Activated naive CD8-positive, alpha-beta T cell treated with anti-CD3 and anti-CD28 coated beads, Interleukin-2, amount 10 ng/mL, durations not matched to agents 7 days and 5 days (primary cell): Measurements from ENCODE around the gene MAP10. TPM values are rescaled to one million over a fixed set of nuclear protein-coding genes. Genes with fewer than 3 reads are reported as not detected.

Source experiments
- ATAC-seq: fragments of 150-1000 bp; cut with Tn5 transposase; one replicate; pipeline ENCODE4 v1.10.0; 2021; ENCODE audit warnings: low read depth, moderate library complexity
- POLR2A ChIA-PET: fragments of 350-600 bp; sonication (Branson Sonifier 250); formaldehyde crosslinking; loops from one replicate; lab custom pipeline; 2021; ENCODE audit warnings: antibody characterized with exemption; lab: Charles Lee
- DNase-seq: peaks from one replicate; pipeline ENCODE4 v3.0.0; 2021
- H3K27ac Mint-ChIP-seq: one replicate; pipeline ENCODE4 v1.8.0; 2022; ENCODE audit warnings: mild to moderate bottlenecking, mixed read lengths
- H3K27me3 Mint-ChIP-seq: one replicate; pipeline ENCODE4 v1.8.0; 2022; ENCODE audit warnings: mild to moderate bottlenecking, moderate library complexity, mixed read lengths
- H3K36me3 Mint-ChIP-seq: one replicate; pipeline ENCODE4 v1.8.0; 2021; ENCODE audit warnings: mild to moderate bottlenecking, mixed read lengths
- H3K4me1 Mint-ChIP-seq: one replicate; pipeline ENCODE4 v1.8.0; 2021; ENCODE audit warnings: mixed read lengths
- H3K4me3 Mint-ChIP-seq: one replicate; pipeline ENCODE4 v1.8.0; 2022; ENCODE audit warnings: mild to moderate bottlenecking, moderate library complexity, mixed read lengths
- H3K9me3 Mint-ChIP-seq: one replicate; pipeline ENCODE4 v1.8.0; 2021; ENCODE audit warnings: mixed read lengths
- total RNA-seq, 2 experiments: library from RNA; stranded (reverse); gene quantifications; one replicate each; pipeline ENCODE4 v1.2.3, GENCODE V29; 2021

The MAP10 gene
- total RNA-seq, 2 experiments from 2014 or later, result 4.0 to 4.5 TPM

DNA sequence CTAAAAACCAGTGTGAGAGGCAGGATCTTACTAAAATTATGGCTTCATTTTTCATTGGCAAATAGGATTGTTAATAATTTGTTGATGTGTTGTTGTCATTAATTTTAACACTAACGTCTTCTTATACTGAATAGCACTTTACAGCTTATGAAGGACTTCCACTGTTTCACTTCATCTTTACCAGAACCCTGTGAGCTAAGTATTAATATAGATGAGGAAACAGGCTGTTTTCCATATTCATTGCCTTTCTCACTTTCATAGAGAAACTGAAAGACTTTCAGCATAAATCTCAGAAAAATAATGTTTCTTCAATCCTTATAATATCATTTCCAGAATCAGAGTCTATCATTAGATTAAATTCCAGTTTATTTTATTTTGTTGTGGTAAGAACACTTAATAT lies 8.5 kb downstream of the MAP10 start:
- Mint-ChIP-seq H3K27me3 (peaks cover 2% of the 10 kb centered on the region), H3K36me3 (peaks cover 3% of the 10 kb centered on the region), H3K4me3 (no peak overlapping the region), H3K27ac (no peak overlapping the region), H3K4me1 (no peaks in the 10 kb centered on the region), H3K9me3 (peaks cover 3% of the 10 kb centered on the region)
- ATAC-seq (no peak), DNase-seq (no peak)
- POLR2A ChIA-PET, result no interaction called here

DNA sequence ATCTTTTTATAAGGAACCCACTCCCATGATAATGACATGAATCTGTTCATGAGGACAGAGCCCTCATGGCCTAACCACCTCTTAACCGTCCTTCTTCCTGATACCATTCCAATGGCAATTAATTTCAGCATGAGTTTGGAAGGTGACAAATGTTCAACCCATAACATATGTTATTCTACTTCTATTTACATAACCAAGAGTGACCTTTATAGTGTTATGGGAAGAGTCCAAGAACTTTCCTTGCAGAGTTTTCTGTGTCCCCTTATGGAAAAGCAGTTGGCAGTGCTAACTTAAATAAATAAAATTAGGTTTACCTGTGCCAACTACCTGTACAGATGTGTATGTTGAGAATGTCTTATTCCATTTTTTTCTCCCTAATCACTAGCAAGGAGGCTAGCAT lies 11.1 kb downstream of the MAP10 start:
- Mint-ChIP-seq H3K4me1 (no peaks in the 10 kb centered on the region), H3K36me3 (peaks cover 1% of the 10 kb centered on the region), H3K27ac (no peak overlapping the region), H3K9me3 (peaks cover 3% of the 10 kb centered on the region), H3K4me3 (no peak overlapping the region), H3K27me3 (no peaks in the 10 kb centered on the region)
- ATAC-seq, result no peak
- DNase-seq, result no peak
- POLR2A ChIA-PET, result no interaction called here

DNA sequence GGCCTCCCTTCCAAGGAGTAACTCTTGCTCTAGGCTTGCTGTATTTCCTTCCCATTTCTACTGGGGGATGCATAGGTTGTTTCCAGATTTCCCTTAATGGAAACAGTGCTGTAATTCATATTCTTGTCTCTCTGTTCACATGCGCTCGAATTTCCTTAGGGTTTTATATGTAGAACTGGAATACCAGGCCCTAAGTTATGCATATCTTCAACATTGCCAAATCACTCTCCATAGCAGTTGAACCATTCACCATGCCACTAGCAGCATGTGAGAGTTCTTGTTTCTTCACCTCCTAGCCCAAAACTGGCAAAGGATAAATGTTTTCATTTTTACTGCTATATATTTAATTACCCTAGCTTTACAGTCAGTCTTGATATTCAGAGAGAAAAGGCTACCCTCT lies 12.8 kb downstream of the MAP10 start:
- Mint-ChIP-seq H3K36me3 (no peaks in the 10 kb centered on the region), H3K9me3 (peaks cover 3% of the 10 kb centered on the region), H3K27ac (no peak overlapping the region), H3K4me1 (no peaks in the 10 kb centered on the region), H3K4me3 (no peak overlapping the region), H3K27me3 (no peaks in the 10 kb centered on the region)
- no peak for ATAC-seq
- POLR2A ChIA-PET, result no interaction called here
- no peak for DNase-seq

- Mint-ChIP-seq H3K4me3 (no peak overlapping the region), H3K27me3 (no peaks in the 10 kb centered on the region), H3K9me3 (no peaks in the 10 kb centered on the region), H3K36me3 (no peaks in the 10 kb centered on the region), H3K4me1 (no peaks in the 10 kb centered on the region), H3K27ac (no peak overlapping the region)
- ATAC-seq (no peak), DNase-seq (no peak)
- POLR2A ChIA-PET, result no interaction called here
Observed at GRCh38 chr1:232820431-232820830, 15.2 kb downstream of the MAP10 start.

GRCh38 chr1:232822530-232822929 lies 17.3 kb downstream of the MAP10 start:
- H3K36me3 Mint-ChIP-seq, result no peaks in the 10 kb centered on the region
- no peak overlapping the region for H3K4me3 Mint-ChIP-seq
- no peak for DNase-seq
- no peaks in the 10 kb centered on the region for H3K4me1 Mint-ChIP-seq
- no peak overlapping the region for H3K27ac Mint-ChIP-seq
- POLR2A ChIA-PET, result no interaction called here
- ATAC-seq, result no peak
- H3K27me3 Mint-ChIP-seq, result no peaks in the 10 kb centered on the region
- H3K9me3 Mint-ChIP-seq, result no peaks in the 10 kb centered on the region

GRCh38 chr1:232826318-232826717 lies 21.1 kb downstream of the MAP10 start:
- Mint-ChIP-seq H3K9me3 (no peaks in the 10 kb centered on the region), H3K27me3 (peaks cover 5% of the 10 kb centered on the region), H3K4me3 (no peak overlapping the region), H3K4me1 (no peaks in the 10 kb centered on the region), H3K36me3 (no peaks in the 10 kb centered on the region), H3K27ac (no peak overlapping the region)
- no peak for DNase-seq
- no peak for ATAC-seq
- POLR2A ChIA-PET, result no interaction called here

GRCh38 chr1:232830661-232831060 lies 25.4 kb downstream of the MAP10 start:
- POLR2A ChIA-PET, result no interaction called here
- H3K27ac Mint-ChIP-seq, result no peak overlapping the region
- peaks cover 11% of the 10 kb centered on the region for H3K27me3 Mint-ChIP-seq
- DNase-seq (no peak), ATAC-seq (no peak)
- no peaks in the 10 kb centered on the region for H3K4me1 Mint-ChIP-seq
- H3K36me3 Mint-ChIP-seq, result no peaks in the 10 kb centered on the region
- H3K4me3 Mint-ChIP-seq, result no peak overlapping the region
- H3K9me3 Mint-ChIP-seq, result no peaks in the 10 kb centered on the region

GRCh38 chr1:232831895-232832294 lies 26.7 kb downstream of the MAP10 start:
- Mint-ChIP-seq H3K36me3 (no peaks in the 10 kb centered on the region), H3K27ac (no peak overlapping the region), H3K27me3 (peaks cover 14% of the 10 kb centered on the region), H3K4me3 (no peak overlapping the region), H3K4me1 (no peaks in the 10 kb centered on the region), H3K9me3 (no peaks in the 10 kb centered on the region)
- no peak for DNase-seq
- POLR2A ChIA-PET, result no interaction called here
- ATAC-seq, result no peak

DNA sequence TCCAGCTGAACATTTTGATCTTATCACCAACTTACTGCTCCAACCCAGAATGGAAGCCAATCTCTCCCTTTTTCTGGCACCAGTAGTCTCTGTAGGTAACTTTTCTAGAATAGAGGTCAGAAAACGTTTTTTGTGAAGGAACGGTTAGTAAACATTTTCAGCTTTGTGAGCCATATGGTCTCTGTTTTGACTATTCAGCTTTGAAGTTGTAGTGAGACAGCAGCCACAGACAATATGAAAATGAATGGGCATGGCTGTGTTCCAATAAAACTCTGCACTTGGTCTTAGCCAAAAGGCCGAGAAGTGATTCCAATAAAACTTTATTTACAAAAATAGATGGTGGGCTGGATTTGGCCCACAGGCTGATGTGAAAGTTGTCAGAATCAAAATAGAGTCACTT lies 28.9 kb downstream of the MAP10 start:
- H3K36me3 Mint-ChIP-seq, result no peaks in the 10 kb centered on the region

DNA sequence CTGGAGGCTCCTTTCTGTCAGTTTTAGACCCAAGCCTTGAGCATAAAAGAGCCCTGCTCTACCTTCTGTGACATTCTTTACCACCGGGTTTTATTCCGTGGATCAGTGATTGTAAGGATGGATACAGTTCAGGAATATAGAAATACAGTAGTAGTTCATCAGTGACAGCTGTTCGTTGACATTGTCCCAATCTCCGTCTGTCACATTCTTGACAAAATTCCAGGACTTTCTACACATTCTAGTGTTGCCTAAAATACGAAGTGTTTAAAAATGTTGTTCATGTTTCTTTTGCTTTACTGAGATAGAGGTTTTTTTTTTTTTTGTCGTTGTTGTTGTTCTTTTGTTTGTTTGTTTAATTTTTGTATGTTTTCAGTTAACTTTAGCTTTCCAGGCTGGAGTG lies 29.9 kb downstream of the MAP10 start:
- POLR2A ChIA-PET, result no interaction called here
- ATAC-seq, result no peak
- no peak overlapping the region for H3K27ac Mint-ChIP-seq
- no peaks in the 10 kb centered on the region for H3K9me3 Mint-ChIP-seq
- no peaks in the 10 kb centered on the region for H3K36me3 Mint-ChIP-seq
- no peak for DNase-seq
- H3K27me3 Mint-ChIP-seq, result peaks cover 10% of the 10 kb centered on the region
- H3K4me1 Mint-ChIP-seq, result no peaks in the 10 kb centered on the region
- H3K4me3 Mint-ChIP-seq, result no peak overlapping the region

More for the DNA sequence above, 28.9 kb downstream of the MAP10 start:
- POLR2A ChIA-PET, result no interaction called here
- Mint-ChIP-seq H3K4me3 (no peak overlapping the region), H3K27ac (no peak overlapping the region), H3K4me1 (no peaks in the 10 kb centered on the region), H3K9me3 (no peaks in the 10 kb centered on the region), H3K27me3 (peaks cover 9% of the 10 kb centered on the region)
- ATAC-seq (no peak), DNase-seq (no peak)

- Mint-ChIP-seq H3K36me3 (peaks cover 1% of the 10 kb centered on the region), H3K4me3 (no peak overlapping the region), H3K27ac (no peak overlapping the region), H3K9me3 (peaks cover 3% of the 10 kb centered on the region), H3K4me1 (no peaks in the 10 kb centered on the region), H3K27me3 (peaks cover 10% of the 10 kb centered on the region)
- DNase-seq (no peak), ATAC-seq (no peak)
- POLR2A ChIA-PET, result no interaction called here
Observed at GRCh38 chr1:232837087-232837486, 31.9 kb downstream of the MAP10 start.

GRCh38 chr1:232841823-232842565 lies 36.8 kb downstream of the MAP10 start:
- Mint-ChIP-seq H3K27ac (no peak overlapping the region), H3K27me3 (peaks cover 6% of the 10 kb centered on the region), H3K36me3 (peaks cover 1% of the 10 kb centered on the region), H3K4me1 (no peaks in the 10 kb centered on the region), H3K9me3 (peaks cover 5% of the 10 kb centered on the region), H3K4me3 (no peak overlapping the region)
- ATAC-seq (no peak), DNase-seq (no peak)
- POLR2A ChIA-PET, result no interaction called here

- ATAC-seq, result no peak
- DNase-seq, result no peak
- Mint-ChIP-seq H3K36me3 (peaks cover 1% of the 10 kb centered on the region), H3K27ac (no peak overlapping the region), H3K27me3 (peaks cover 6% of the 10 kb centered on the region), H3K4me3 (no peak overlapping the region), H3K4me1 (no peaks in the 10 kb centered on the region), H3K9me3 (peaks cover 5% of the 10 kb centered on the region)
- POLR2A ChIA-PET, result no interaction called here
Observed at GRCh38 chr1:232844791-232845190, 39.6 kb downstream of the MAP10 start.

- ATAC-seq, result no peak
- Mint-ChIP-seq H3K36me3 (peaks cover 1% of the 10 kb centered on the region), H3K27me3 (peaks cover 5% of the 10 kb centered on the region), H3K27ac (no peak overlapping the region), H3K4me1 (no peaks in the 10 kb centered on the region), H3K9me3 (peaks cover 5% of the 10 kb centered on the region), H3K4me3 (no peak overlapping the region)
- POLR2A ChIA-PET, result no interaction called here
- no peak for DNase-seq
Observed at GRCh38 chr1:232845406-232845955, 40.3 kb downstream of the MAP10 start.
